AG20443 (cell line): ENCODE data around the gene PCMT1.
"Not testable (repeated sequence)": the region's sequence is repeated elsewhere in the genome, so short reads cannot be mapped to it uniquely, and the experiment has no call there.

Experiments
- DNase-seq: peaks from one replicate; pipeline ENCODE4 v3.0.0; 2012; ENCODE audit warnings: low spot score, mixed read lengths

Gene PCMT1

DNA sequence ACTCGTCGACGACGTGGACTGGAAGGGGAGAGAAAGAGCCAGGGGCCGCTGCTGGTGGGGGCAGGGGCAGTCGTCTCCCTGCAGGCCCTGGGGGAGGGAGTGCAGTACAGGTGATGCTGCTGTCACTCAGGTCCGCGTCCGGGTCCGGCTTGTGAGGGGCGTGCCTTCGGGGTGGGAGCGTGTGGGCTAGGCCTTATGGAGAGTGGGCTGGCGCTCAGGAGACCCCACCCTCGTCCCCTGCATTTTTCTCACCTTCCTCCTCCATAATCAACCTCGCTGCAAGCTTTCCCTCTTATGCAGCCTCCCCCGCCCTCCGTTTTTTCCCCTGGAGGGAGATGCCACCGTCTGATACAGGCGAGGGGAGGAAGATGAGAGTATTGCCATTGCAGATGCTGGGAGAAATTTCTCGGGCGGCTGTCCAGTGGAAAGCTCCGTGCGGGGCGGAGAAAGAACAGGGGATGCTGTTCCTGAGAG lies 632 bp downstream of the PCMT1 start:
- peak; percentile 67 for DNase-seq

DNA sequence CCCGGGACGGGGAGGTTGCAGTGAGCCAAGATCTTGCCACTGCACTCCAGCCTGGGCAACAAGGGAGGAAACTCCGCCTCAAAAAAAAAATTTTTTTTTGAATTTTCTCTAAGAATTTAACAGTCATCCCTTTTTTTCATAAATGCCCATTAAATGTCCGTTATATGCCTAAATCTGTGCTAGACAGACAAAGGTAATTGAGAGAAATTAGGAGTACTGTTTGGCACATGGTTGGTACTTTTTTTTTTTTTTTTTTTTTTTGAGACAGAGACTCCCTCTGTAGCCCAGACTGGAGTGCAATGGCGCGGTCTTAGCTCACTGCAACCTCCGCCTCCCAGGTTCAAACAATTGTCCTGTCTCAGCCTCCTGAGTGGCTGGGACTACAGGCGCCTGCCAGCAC lies 1.7 kb downstream of the PCMT1 start:
- no peak for DNase-seq

DNA sequence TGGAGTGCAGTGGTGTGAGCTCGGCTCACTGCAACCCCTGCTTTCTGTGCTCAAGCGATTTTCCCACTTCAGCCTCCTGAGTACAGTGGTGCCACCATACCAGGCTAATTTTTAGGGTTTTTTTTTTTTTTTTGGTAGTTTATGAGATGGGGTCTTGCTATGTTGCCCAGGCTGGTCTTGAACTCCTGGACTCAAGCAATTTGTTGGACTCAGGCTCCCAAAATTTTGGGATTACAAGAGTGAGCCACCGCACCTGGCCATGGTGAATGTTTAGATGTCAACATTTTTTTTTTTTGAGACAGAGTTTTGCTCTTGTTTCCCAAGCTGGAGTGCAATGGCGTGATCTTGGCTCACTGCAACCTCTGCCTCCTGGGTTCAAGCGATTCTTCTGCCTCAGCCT lies 2.4 kb downstream of the PCMT1 start:
- not testable (repeated sequence) for DNase-seq

DNA sequence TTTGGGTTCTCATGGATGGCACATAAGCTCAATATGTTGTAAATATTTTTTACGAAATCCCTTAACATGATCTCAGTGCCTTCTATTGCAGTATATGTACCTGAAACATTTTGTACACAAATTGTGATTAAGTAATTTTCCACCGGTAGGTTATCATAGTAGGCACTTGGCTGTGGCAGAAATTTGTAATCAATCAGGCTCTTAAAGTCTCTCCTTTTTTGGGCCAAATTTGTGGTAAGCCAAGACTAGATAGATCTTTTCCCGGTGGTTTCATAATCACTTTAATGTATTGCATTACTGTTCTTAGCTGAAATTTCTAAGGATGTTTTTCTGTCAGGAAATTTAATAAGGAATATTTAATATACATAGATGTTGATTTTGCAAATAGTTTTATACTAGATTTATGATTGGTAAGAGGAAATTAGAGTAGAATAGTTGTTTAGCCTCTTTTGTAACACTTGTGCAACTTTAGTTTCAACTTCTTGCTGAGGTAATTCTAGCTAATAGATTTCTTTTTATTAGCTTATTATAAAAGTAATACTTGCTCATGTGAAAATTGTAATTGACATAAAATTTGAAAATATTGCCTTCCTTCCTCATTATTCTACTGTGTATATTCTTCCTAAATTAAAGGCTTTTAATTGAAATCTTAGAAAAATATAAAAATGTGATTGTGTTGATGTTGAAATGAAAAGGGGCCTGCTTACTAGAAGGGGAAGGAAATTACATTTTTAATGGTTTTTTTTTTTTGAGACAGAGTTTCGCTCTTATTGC lies 3.2 kb downstream of the PCMT1 start:
- DNase-seq = no peak

DNA sequence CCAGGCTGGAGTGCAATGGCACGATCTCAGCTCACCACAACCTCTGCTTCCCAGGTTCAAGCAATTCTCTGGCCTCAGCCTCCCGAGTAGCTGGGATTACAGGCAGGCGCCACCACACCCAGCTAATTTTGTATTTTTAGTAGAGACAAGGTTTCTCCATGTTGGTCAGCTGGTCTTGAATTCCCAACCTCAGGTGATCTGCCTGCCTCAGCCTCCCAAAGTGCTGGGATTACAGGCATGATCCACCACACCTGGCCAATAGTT lies 3.8 kb downstream of the PCMT1 start:
- not testable (repeated sequence) for DNase-seq

DNA sequence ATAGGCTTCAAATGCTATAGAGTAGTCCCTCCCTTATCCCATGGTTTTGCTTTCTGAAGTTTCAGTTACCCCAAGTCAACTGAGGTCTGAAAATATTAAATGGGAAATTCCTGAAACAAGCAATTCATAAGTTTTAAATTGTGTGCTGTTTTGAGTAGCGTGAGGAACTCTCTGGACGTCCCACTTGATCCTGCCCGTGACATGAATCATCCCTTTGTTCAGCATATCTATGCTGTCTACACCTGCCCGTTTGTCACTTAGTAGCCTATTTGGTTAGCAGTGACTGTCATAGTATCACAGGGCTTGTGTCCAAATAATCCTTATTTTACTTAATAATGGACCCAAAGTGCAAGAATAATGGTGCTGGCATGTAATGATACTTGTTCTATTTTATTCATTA lies 5.0 kb downstream of the PCMT1 start:
- DNase-seq = no peak

DNA sequence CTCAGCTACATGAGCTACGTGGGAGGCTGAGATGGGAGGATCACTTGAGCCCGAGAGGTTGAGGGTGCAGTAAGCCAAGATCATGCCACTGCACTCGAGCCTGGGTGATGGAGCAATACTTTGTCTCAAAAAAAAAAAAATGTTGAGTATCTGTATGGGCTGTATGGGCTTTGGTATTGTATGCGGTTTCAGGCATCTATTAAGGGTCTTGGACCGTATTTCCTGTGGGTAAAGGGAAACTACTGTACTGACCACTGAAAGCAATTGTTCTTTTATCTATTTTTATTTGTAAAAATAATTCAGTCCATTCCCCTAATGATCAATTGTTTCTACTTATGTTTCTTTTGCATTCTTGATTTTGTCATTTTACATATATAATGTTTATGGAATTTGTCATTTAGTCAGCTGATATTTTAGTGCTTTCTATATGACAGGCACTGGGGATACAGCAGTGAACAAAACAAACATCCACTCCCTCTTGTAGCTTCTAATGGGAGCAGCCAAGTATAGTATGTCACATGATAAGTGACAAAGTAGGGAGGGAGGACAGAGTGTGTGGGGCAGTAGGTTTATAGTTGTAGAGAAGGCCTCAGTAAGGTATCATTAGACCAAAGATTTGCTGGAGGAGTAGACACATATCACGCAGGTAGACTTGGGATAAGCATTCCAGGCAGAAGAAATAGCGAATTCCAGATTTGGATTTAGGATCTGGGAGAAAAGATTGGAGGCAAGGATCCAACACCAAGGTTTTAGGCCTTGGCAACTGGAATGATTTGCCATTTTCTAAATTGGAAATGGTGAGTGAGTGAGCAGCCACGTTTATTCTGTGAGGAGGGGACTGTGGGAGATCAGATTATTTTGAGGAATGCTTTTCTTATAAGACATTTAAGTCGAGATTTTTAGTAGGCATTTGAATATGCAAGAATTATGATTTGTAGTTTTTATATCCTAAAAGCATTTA lies 6.0 kb downstream of the PCMT1 start:
- no peak for DNase-seq

DNA sequence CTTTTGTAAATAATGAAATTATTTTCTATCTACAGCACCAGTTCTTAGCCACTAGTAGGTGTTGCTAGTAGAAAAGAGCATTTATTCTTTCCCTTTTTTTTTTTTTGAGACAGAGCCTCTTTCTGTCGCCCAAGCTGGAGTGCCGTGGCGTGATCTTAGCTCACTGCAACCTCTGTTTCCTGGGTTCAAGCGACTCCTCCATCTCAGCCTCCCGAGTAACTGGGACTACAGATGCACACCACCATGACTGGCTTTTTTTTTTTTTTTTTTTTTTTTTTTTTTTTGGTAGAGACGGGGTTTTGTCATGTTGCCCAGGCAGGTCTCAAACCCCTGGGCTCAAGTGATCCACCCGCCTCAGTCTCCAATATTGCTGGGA lies 6.7 kb downstream of the PCMT1 start:
- DNase-seq = no peak

DNA sequence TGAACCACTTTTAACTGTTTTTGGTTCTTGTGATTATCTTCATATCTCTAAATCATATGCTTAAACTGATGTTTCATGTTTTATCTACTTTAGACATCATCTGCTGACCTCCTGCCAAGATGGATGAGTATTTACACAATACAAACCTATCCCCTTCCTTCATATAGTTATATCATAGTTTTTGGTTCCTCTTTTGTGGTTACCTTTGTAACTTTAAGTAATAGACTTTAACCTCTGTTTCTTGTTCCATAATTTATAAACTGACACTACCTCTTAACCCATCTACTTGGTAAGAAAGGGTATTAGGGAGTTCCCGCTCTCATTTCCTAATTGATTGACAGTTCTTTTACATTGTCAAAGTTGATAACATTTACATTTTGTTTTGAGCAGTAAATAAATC lies 11.9 kb downstream of the PCMT1 start:
- no peak for DNase-seq

DNA sequence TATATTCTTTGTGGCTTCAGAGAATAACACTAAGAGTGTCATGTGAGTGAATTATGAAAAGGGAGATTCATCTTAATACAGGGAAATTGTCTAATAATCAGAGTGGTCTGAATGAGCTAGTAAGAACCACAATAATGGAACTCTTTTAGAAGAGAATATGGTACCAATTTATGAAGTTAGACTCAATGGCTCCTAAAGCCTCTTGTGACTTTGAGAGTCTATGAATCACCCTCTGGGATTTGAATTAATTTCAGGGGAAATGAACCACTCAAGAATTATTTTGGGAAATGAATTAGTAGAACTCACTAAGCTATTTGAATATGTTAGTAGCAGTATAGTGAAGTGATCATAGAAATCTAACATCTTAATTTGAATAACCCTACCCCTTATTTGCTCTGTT lies 14.3 kb downstream of the PCMT1 start:
- peak; percentile 16 for DNase-seq

DNA sequence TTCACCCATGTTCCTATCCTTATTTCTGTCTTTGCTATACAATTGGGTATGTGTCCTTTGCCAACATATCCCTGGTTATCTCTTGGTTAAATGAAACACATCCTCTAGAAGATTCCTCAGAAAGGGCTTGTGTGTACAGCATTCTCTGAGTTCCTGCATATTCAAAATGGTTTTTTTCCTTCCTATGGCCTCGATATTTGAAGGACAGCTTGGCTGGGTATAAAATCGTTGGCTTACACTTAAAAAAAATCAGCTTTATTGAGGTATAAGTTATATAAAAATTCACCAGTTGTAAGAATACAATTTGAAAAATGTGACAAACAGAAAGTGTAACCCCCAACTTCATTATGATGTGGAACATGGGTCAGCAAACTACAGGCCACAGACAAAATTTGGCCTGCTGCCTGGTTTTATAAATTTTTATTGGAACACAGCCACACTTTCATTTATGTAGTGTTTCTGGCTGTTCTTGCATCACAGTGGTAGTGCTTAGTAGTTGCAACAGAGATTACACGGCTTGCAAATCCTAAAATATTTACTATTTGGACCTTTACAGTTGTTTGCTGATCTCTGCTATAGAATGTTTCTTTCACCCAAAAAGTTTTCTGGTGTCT lies 16.7 kb downstream of the PCMT1 start:
- no peak for DNase-seq

DNA sequence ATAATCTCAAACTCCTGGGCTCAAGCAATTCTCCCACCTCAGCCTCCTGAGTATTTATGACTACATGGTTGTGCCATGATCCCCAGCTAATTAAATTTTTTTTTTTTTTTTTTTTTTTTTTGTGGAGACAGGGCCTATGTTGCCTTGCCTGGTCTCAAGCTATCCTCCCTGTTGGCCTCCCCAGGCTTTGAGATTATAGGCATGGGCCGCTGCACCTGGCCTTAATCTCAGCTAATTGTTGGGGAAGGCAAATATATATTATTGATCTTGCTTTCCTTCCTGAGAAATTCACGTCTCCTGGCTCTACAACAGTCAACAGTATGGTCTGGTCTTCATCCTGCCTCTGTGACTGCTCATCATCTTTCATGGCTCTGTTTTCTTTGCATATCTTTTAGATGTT lies 20.1 kb downstream of the PCMT1 start:
- no peak for DNase-seq

DNA sequence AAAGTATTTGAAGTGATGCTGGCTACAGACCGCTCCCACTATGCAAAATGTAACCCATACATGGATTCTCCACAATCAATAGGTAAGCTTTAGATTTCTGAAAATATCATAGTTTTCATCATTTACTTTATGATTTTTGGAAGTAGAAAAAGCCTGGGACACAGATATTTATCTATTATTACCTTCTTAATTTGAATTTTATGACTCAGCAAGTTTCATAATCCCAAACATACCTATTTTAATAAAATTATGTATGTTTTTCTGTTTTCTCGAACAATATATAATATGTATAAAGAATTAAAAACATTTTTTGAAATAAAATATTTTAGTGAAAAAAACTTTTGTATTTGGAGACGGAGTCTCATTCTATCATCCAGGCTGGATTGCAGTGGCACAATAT lies 21.6 kb downstream of the PCMT1 start:
- DNase-seq = no peak

DNA sequence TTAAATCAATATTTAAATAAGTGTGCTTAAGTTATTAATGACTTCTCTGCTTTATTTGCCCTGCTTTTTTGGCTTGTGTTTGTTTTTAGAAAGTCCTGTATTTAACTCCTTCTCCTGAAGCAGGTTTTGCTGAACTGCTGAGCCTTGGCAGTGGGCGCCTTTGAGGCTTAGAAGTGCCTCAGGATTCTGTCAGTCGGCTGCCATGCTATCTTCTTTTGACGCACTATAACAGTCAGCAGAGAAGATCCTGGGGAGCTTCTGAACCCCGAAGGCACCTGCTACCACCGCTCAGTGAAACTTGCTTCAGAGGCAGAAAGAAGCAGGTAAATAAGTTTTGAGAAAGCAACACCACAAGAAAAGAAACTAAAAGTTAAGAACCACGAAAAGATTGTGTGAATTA lies 22.4 kb downstream of the PCMT1 start:
- no peak for DNase-seq

DNA sequence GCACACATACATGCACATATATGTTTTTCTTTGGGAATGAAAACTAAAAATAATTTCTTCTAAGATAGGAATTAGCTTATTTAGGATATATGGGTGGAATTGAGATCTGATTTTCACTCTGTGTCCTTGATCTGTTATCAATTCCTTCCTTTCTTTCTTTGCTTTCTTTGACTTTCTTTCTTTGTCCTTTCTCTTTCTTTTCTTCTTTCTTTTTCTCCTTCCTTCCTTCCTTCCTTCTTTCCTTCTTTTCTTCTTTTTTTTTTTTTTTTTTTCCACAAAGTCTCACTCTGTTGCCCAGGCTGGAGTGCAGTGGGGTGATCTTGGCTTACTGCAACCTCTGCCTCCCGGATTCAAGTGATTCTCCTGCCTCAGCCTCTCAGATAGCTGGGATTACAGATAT lies 28.1 kb downstream of the PCMT1 start:
- DNase-seq = no peak

DNA sequence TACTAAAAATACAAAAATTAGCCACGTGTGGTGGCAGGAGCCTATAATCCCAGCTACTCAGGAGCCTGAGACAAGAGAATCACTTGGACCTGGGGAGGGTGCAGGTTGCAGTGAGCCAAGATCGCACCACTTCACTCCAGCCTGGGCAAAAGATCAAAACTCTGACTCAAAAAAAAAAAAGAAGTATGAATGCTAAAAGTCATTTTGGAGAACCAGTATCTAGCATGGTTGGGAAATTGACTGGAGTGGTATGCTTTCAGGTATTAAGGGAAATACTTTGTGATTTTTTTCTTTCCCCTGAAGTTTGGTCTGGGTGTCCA lies 30.1 kb downstream of the PCMT1 start:
- no peak for DNase-seq

DNA sequence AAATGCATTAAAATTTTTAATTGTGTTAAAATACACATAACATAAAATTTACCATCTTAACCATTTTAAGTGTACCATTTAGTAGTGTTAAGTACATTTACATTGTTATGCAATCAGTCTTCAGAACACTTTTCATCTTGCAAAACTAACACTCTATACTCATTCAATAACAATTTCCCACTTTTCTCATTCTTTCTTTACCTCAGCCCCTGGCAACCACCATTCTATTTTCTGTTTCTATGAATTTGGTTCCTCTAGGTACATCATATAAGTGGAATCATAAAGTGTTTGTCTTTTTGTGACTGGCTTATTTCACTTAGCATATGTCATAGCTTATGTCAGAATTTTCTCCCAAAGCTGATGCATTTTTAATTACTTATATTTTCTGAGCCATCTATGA lies 32.2 kb downstream of the PCMT1 start:
- no peak for DNase-seq

DNA sequence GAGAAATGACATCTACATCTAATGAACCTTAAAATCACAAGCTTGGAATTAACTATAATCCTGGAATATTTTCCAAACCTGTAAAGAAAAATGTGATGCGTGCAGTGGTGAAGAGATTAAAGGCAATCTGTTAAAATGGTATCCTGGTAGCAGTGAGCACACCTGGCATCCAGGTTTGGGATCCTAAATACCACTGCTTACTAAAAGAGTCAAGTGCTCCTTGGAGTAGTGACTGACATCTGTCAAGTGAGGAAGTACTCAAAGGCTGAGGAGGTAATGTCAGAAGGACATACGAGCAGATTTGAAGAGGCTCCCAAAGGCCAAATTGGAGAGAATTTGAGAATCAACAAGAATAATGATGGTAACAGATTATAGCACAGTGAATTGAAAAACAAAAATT lies 32.8 kb downstream of the PCMT1 start:
- DNase-seq = no peak

DNA sequence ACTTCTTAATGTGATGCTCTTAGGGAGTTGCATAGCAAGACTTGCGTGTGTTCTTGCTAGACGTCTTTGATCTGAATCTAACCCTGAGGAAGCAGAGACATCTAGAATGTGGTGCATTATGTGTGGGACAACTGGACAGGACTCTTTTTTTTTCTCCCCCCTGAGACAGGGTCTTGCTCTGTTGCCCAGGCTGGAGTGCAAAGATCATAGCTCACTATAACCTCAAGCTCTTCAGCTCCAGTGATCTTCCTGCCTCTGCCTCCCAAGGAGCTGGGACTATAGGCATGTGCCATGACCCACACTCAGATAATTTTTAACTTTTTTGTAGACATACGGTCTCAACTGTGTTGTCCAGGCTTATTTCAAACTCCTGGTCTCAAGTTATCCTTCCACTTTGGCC lies 34.0 kb downstream of the PCMT1 start:
- DNase-seq = no peak

DNA sequence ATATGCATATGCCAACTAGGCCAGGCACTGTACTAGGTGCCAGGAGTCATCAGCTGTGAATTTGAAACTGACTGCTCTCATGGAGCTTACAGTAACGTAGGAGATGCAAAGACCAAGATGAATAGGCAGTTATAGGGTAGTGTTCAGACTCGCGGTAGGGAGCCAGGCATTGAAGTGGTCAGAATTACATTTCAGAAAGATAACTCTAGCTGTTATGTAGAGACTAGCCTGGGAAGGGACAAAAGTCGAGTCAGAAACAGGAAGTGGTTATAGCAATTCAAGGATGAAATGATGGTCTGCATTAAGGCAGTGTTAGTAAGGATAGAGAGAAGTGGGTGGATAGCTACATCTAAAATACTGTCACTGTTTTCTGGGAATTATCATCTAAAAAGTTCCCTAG lies 56.6 kb downstream of the PCMT1 start:
- DNase-seq = no peak

DNA sequence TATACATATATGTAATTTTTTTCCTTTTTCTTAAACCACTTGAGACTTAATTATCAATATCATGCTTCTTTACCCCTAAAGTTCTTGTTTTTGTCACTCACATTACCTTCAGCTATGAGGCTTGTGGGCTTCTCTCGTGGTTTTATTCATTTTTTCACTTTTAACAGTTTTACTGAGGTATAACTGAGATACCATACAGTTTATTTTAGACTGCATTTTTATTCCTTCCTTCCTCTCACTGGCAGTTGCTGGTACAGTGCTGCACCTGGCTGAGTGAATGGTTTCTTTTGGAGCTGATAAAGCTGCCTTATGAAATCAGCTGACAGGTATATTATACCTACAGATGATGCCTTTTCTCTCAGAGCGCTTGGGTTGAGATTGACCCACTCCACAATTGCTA lies 60.3 kb downstream of the PCMT1 start:
- no peak for DNase-seq

DNA sequence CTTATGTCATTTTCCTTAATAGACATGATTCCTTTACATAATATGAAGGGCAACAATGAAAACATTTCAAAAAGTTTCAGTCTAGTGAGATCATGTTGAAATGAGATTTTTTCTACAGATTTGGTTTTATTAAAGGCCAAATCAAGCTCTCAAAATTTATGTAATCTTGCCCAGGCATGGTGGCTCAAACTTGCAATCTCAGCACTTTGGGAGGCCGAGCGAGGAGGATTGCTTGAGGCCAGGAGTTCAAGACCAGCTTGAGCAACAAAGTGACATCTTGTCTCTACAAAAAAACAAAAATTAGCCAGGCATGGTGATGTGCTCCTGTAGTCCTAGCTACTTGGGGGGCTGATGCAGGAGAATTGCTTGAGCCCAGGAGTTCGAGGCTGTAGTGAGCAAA lies 63.8 kb downstream of the PCMT1 start:
- DNase-seq = no peak

DNA sequence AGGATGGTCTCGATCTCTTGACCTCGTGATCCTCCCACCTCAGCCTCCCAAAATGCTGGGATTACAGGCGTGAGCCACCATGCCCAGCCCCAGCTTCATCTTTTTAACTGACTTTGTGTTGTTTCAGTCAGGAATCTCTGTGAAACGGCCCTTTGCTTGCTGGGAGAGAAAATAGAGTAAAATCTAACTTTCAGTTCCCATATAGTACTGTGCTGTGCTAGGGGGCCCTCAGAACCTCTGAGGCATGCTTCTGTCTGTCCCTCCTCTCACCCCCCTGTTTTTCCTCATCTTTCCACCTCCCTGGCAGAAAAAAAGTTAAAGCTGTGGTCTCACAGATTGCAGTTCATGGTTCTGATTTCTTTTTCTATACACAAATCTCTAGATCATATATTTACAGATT lies 66.2 kb downstream of the PCMT1 start:
- no peak for DNase-seq
